H9 (cell line): ENCODE results near the gene RNPEPL1. TPM values are rescaled to one million over a fixed set of nuclear protein-coding genes. Genes with fewer than 3 reads are reported as not detected.

Source experiments
- DNase-seq: peaks from one replicate; pipeline ENCODE4 v3.0.0-alpha.2; 2017
- H2AFZ ChIP-seq: one replicate; pipeline ENCODE4 v1.6.1; 2013; ENCODE audit warnings: mild to moderate bottlenecking, low read length, control low read depth, moderate library complexity
- H2AK5ac ChIP-seq: 2 replicates; pipeline ENCODE4 v1.6.1; 2013; ENCODE audit warnings: low read length, control low read depth, mixed read lengths; ENCODE audit not compliant: insufficient read length
- H2BK120ac ChIP-seq: one replicate; pipeline ENCODE4 v1.6.1; 2013; ENCODE audit warnings: low read depth, mild to moderate bottlenecking, low read length, control low read depth, inconsistent platforms; ENCODE audit not compliant: poor library complexity, severe bottlenecking
- H2BK12ac ChIP-seq: 2 replicates; pipeline ENCODE4 v1.6.1; 2013; ENCODE audit warnings: low read length, control low read depth, mixed read lengths, low read depth; ENCODE audit not compliant: insufficient read length
- H2BK15ac ChIP-seq: 2 replicates; pipeline ENCODE4 v1.6.1; 2013; ENCODE audit warnings: low read depth, low read length, control low read depth
- H2BK20ac ChIP-seq: one replicate; pipeline ENCODE4 v1.6.1; 2013; ENCODE audit warnings: low read depth, mild to moderate bottlenecking, low read length, control low read depth, inconsistent platforms; ENCODE audit not compliant: poor library complexity, severe bottlenecking
- H2BK5ac ChIP-seq: 2 replicates; pipeline ENCODE4 v1.6.1; 2013; ENCODE audit warnings: low read length, control low read depth, mixed read lengths; ENCODE audit not compliant: insufficient read length
- H3K14ac ChIP-seq: 2 replicates; pipeline ENCODE4 v1.6.1; 2013; ENCODE audit warnings: low read length, control low read depth; ENCODE audit not compliant: insufficient read depth
- H3K18ac ChIP-seq: 2 replicates; pipeline ENCODE4 v1.6.1; 2013; ENCODE audit warnings: low read depth, mild to moderate bottlenecking, mixed read lengths, low read length, control low read depth; ENCODE audit not compliant: insufficient read length
- H3K23ac ChIP-seq: 2 replicates; pipeline ENCODE4 v1.6.1; 2013; ENCODE audit warnings: low read length, control low read depth, mixed read lengths, low read depth; ENCODE audit not compliant: insufficient read length
- H3K23me2 ChIP-seq: 2 replicates; pipeline ENCODE4 v1.6.1; 2013; ENCODE audit warnings: low read depth, mild to moderate bottlenecking, mixed read lengths, low read length, control low read depth; ENCODE audit not compliant: insufficient read length, poor library complexity, severe bottlenecking
- H3K27ac ChIP-seq: 2 replicates; pipeline ENCODE4 v1.5.1; 2013; ENCODE audit warnings: low read length, control low read depth, mixed read lengths, low read depth; ENCODE audit not compliant: insufficient read length
- H3K27me3 ChIP-seq: 2 replicates; pipeline ENCODE4 v1.6.1; 2013; ENCODE audit warnings: low read length, control low read depth, inconsistent platforms; ENCODE audit not compliant: insufficient read depth
- H3K4ac ChIP-seq: 2 replicates; pipeline ENCODE4 v1.6.1; 2013; ENCODE audit warnings: low read depth, mild to moderate bottlenecking, control low read depth, inconsistent platforms, low read length, moderate library complexity
- H3K4me1 ChIP-seq: 2 replicates; pipeline ENCODE4 v1.6.1; 2013; ENCODE audit warnings: low read length, control low read depth, inconsistent platforms; ENCODE audit not compliant: insufficient read depth
- H3K4me2 ChIP-seq: 2 replicates; pipeline ENCODE4 v1.6.1; 2013; ENCODE audit warnings: low read length, control low read depth, mixed read lengths; ENCODE audit not compliant: insufficient read length, insufficient read depth
- H3K56ac ChIP-seq: 2 replicates; pipeline ENCODE4 v1.6.1; 2013; ENCODE audit warnings: low read depth, mild to moderate bottlenecking, mixed read lengths, low read length, control low read depth; ENCODE audit not compliant: insufficient read length
- H3K79me1 ChIP-seq: 2 replicates; pipeline ENCODE4 v1.6.1; 2013; ENCODE audit warnings: low read depth, mild to moderate bottlenecking, moderate library complexity, low read length, control low read depth, inconsistent platforms; ENCODE audit not compliant: insufficient read depth, poor library complexity, severe bottlenecking
- H3K79me2 ChIP-seq: 2 replicates; pipeline ENCODE4 v1.6.1; 2013; ENCODE audit warnings: low read length, control low read depth, inconsistent platforms; ENCODE audit not compliant: insufficient read depth
- H3K9ac ChIP-seq: 2 replicates; pipeline ENCODE4 v1.6.1; 2013; ENCODE audit warnings: low read length, control low read depth, mixed read lengths; ENCODE audit not compliant: insufficient read length; ENCODE audit errors: extremely low read depth
- H3K9me3 ChIP-seq: one replicate; pipeline ENCODE4 v1.6.1; 2013; ENCODE audit warnings: low read depth, low read length, inconsistent platforms; ENCODE audit not compliant: control insufficient read depth
- H3T11ph ChIP-seq: one replicate; pipeline ENCODE4 v1.6.1; 2013; ENCODE audit warnings: mild to moderate bottlenecking, low read length, control low read depth, inconsistent platforms
- H4K20me1 ChIP-seq: one replicate; pipeline ENCODE4 v1.6.1; 2013; ENCODE audit not compliant: control insufficient read depth, insufficient read length, insufficient read depth
- H4K5ac ChIP-seq: 2 replicates; pipeline ENCODE4 v1.6.1; 2013; ENCODE audit warnings: low read depth, mild to moderate bottlenecking, mixed read lengths, low read length, control low read depth; ENCODE audit not compliant: insufficient read length
- H4K8ac ChIP-seq: replicated peaks from 2 replicates; pipeline ENCODE4 v1.6.1; 2013; ENCODE audit warnings: low read length, control low read depth, mixed read lengths, low read depth; ENCODE audit not compliant: insufficient read length
- H4K91ac ChIP-seq: 2 replicates; pipeline ENCODE4 v1.6.1; 2013; ENCODE audit warnings: low read depth, mild to moderate bottlenecking, moderate library complexity, mixed read lengths, low read length, control low read depth; ENCODE audit not compliant: insufficient read length
- H3K27ac Mint-ChIP-seq, 3 experiments: 2 replicates in 2 of 3; 3 replicates in 1 of 3; pipeline ENCODE4 v1.8.0; 2020 to 2021; ENCODE audit warnings: mixed read lengths in 3 of 3, mild to moderate bottlenecking in 1 of 3, moderate library complexity in 1 of 3
- H3K27me3 Mint-ChIP-seq: 2 replicates; pipeline ENCODE4 v1.8.0; 2021; ENCODE audit warnings: low read depth, mild to moderate bottlenecking, moderate library complexity, mixed read lengths
- H3K36me3 Mint-ChIP-seq, 3 experiments: 2 replicates in 2 of 3; 3 replicates in 1 of 3; pipeline ENCODE4 v1.8.0; 2020 to 2021; ENCODE audit warnings: low read depth in 3 of 3, mixed read lengths in 3 of 3; ENCODE audit not compliant: insufficient read depth in 1 of 3
- H3K4me1 Mint-ChIP-seq, 2 experiments: 2 replicates each; pipeline ENCODE4 v1.8.0; 2020; ENCODE audit warnings: mixed read lengths in 2 of 2
- H3K4me3 Mint-ChIP-seq, 2 experiments: 2 replicates in 1 of 2; 3 replicates in 1 of 2; pipeline ENCODE4 v1.8.0; 2020 to 2021; ENCODE audit warnings: mild to moderate bottlenecking in 2 of 2, mixed read lengths in 2 of 2, moderate library complexity in 1 of 2
- H3K9me3 Mint-ChIP-seq, 2 experiments: 2 replicates in 1 of 2; 3 replicates in 1 of 2; pipeline ENCODE4 v1.8.0; 2020; ENCODE audit warnings: mild to moderate bottlenecking in 2 of 2, mixed read lengths in 2 of 2, moderate library complexity in 1 of 2
- CTCF ChIP-seq: fragments of 200-600 bp; sonication (generic); conservative IDR thresholded peaks from 3 replicates; pipeline ENCODE4 v1.8.0; 2021; ENCODE audit warnings: antibody characterized with exemption, mild to moderate bottlenecking
- WGBS: extraction: QIAGEN DNeasy Blood & Tissue Kit; methylation state at CpG from one replicate; pipeline ENCODE4 v1.1.7; 2013; ENCODE audit warnings: missing lambda C conversion rate, low lambda C conversion rate, mixed read lengths; ENCODE audit not compliant: insufficient read length; ENCODE audit errors: extremely low coverage; 5-methylcytosine and 5-hydroxymethylcytosine counted together
- total RNA-seq: library from RNA; stranded (reverse); gene quantifications from 2 replicates; pipeline ENCODE4 v1.2.1, GENCODE V29; 2021

RNPEPL1 gene
- total RNA-seq, 1 experiment from 2014 or later, result 22.5 TPM

- Histone ChIP-seq H3K79me2 (peaks cover 13% of the 10 kb centered on the region), H4K8ac (no peak overlapping the region), H3K27ac (no peak overlapping the region), H3K56ac (no peak overlapping the region), H3K23ac (no peak overlapping the region), H3K4ac (no peak overlapping the region), H3T11ph (no peak overlapping the region), H2BK5ac (no peak overlapping the region), H2AK5ac (no peak overlapping the region), H3K23me2 (peaks cover 14% of the 10 kb centered on the region), H3K4me2 (no peak overlapping the region), H3K27me3 (no peaks in the 10 kb centered on the region), H3K9ac (no peak overlapping the region), H3K18ac (no peak overlapping the region), H2BK15ac (no peak overlapping the region), H2AFZ (no peak overlapping the region), H4K5ac (no peak overlapping the region), H2BK20ac (no peak overlapping the region), H3K9me3 (no peaks in the 10 kb centered on the region), H2BK120ac (no peak overlapping the region), H4K20me1 (no peaks in the 10 kb centered on the region), H3K79me1 (peaks cover 5% of the 10 kb centered on the region), H3K14ac (no peak overlapping the region), H2BK12ac (no peak overlapping the region), H4K91ac (no peak overlapping the region), H3K4me1 (peaks cover 12% of the 10 kb centered on the region)
- Mint-ChIP-seq H3K9me3 (peaks cover 0 to 2% of the 10 kb centered on the region in 2 experiments; a peak in 1 of 5 replicates), H3K36me3 (peaks cover 12 to 30% (median 12%) of the 10 kb centered on the region in 3 experiments), H3K27me3 (no peaks in the 10 kb centered on the region; the same call in 1 of the 2 replicates), H3K27ac (no peak overlapping the region), H3K4me1 (peaks cover 21 to 26% of the 10 kb centered on the region in 2 experiments), H3K4me3 (no peak overlapping the region)
- TF ChIP-seq CTCF, result no peak
- no peak for DNase-seq
- no CpG with 5 or more reads among the region's 14 CpGs for WGBS
Observed at GRCh38 chr2:240589375-240589774, 21.1 kb downstream of the RNPEPL1 start.
